GM21825 (cell line): ENCODE results near the gene TRRAP.

Source experiments
- ATAC-seq: cut with Tn5 transposase; IDR thresholded peaks from one replicate; pipeline ENCODE4 v1.9.1; 2021; ENCODE audit warnings: mild to moderate bottlenecking, moderate library complexity; ENCODE audit not compliant: unreplicated experiment

Gene TRRAP

GRCh38 chr7:98981701-98982100 is 103.4 kb downstream of the TRRAP start:
- ATAC-seq, result no peak

- no peak for ATAC-seq
Observed at GRCh38 chr7:98982686-98983085, 104.4 kb downstream of the TRRAP start.

- no peak for ATAC-seq
Observed at GRCh38 chr7:98984126-98984525, 105.8 kb downstream of the TRRAP start.

GRCh38 chr7:98985406-98985805 is 107.1 kb downstream of the TRRAP start:
- no peak for ATAC-seq

- ATAC-seq, result no peak
Observed at GRCh38 chr7:98985945-98986344, 107.6 kb downstream of the TRRAP start.

- no peak for ATAC-seq
Observed at GRCh38 chr7:98988641-98989040, 110.3 kb downstream of the TRRAP start.

GRCh38 chr7:98990356-98990755 is 112.0 kb downstream of the TRRAP start:
- ATAC-seq, result no peak

- ATAC-seq, result no peak
Observed at GRCh38 chr7:98991141-98991540, 112.8 kb downstream of the TRRAP start.

GRCh38 chr7:98992076-98992475 is 113.7 kb downstream of the TRRAP start:
- ATAC-seq, result no peak

GRCh38 chr7:98993024-98993897 is 114.9 kb downstream of the TRRAP start:
- no peak for ATAC-seq

GRCh38 chr7:98994046-98994944 is 116.0 kb downstream of the TRRAP start:
- no peak for ATAC-seq

- ATAC-seq, result no peak
Observed at GRCh38 chr7:98995111-98995510, 116.8 kb downstream of the TRRAP start.

GRCh38 chr7:98995523-98996149 is 117.3 kb downstream of the TRRAP start:
- ATAC-seq, result no peak

GRCh38 chr7:98996150-98996552 is 117.8 kb downstream of the TRRAP start:
- ATAC-seq, result peak; percentile 56

- ATAC-seq, result no peak
Observed at GRCh38 chr7:98997846-98998245, 119.5 kb downstream of the TRRAP start.

- ATAC-seq, result no peak
Observed at GRCh38 chr7:98998821-98999725, 120.7 kb downstream of the TRRAP start.

- ATAC-seq, result no peak
Observed at GRCh38 chr7:99000196-99000903, 122.0 kb downstream of the TRRAP start.

- ATAC-seq, result no peak
Observed at GRCh38 chr7:99000904-99001465, 122.7 kb downstream of the TRRAP start.

- ATAC-seq, result no peak
Observed at GRCh38 chr7:99001482-99002147, 123.3 kb downstream of the TRRAP start.
